Neural progenitor cell (in vitro differentiated cells): ENCODE data around the gene MYO18B.

Experiments
- EZH2phosphoT487 ChIP-seq: fragments of 200-600 bp; sonication (generic); IDR thresholded peaks from 2 replicates; pipeline ENCODE4 v1.6.1; 2017; ENCODE audit warnings: antibody characterized with exemption
- TF ChIP-seq, protein P1 (sequence below): fragments of 200-600 bp; sonication (generic); IDR thresholded peaks from 2 replicates; pipeline ENCODE4 v1.5.1; 2017; ENCODE audit warnings: antibody characterized with exemption, mild to moderate bottlenecking

DNA sequence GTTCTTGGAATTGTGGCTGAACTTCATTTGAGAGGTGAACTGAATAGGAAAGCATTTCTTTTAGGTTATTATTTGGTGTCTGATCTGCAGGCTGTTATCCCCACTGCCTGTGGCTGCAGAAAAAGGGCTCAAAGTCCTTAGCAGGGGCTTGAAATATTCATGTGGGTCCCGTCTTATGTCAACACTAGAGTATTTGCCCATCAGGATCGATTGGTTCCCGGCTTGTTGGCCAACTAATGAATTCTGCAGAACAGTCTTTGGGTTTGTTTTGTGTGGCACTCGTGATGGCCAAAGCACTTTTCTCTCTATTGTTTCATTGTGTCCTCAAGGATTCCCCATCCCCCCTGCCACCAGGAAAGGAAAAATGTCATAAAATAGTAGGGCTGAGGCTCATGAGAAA lies 211.9 kb downstream of the MYO18B start:
- TF ChIP-seq, protein P1, sequence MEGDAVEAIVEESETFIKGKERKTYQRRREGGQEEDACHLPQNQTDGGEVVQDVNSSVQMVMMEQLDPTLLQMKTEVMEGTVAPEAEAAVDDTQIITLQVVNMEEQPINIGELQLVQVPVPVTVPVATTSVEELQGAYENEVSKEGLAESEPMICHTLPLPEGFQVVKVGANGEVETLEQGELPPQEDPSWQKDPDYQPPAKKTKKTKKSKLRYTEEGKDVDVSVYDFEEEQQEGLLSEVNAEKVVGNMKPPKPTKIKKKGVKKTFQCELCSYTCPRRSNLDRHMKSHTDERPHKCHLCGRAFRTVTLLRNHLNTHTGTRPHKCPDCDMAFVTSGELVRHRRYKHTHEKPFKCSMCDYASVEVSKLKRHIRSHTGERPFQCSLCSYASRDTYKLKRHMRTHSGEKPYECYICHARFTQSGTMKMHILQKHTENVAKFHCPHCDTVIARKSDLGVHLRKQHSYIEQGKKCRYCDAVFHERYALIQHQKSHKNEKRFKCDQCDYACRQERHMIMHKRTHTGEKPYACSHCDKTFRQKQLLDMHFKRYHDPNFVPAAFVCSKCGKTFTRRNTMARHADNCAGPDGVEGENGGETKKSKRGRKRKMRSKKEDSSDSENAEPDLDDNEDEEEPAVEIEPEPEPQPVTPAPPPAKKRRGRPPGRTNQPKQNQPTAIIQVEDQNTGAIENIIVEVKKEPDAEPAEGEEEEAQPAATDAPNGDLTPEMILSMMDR = no peak
- TF ChIP-seq EZH2phosphoT487 = no peak
